HCT116 (cell line): ENCODE measurements around the gene CD40. TPM values are rescaled to one million over a fixed set of nuclear protein-coding genes. Genes with fewer than 3 reads are reported as not detected.

Experiments
- ATAC-seq: fragments of 200-7000 bp; cut with Tn5 transposase; 2 replicates; pipeline ENCODE4 v1.9.1; 2020; ENCODE audit warnings: mild to moderate bottlenecking, moderate library complexity
- BruUV-seq: library from RNA; stranded (reverse); fragments of 400-500 nt; replicated peaks from 2 replicates; lab custom pipeline; 2021; lab: Mats Ljungman, UMichigan
- CTCF ChIA-PET: fragments of 300-600 bp; sonication (Branson Sonifier 250); formaldehyde crosslinking; loops from one replicate; lab custom pipeline; 2021; ENCODE audit warnings: antibody characterized with exemption; lab: Charles Lee
- POLR2A ChIA-PET: fragments of 300-600, 350-600 bp; sonication (Branson Sonifier 250); formaldehyde crosslinking; loops from one replicate; lab custom pipeline; 2021; ENCODE audit warnings: antibody characterized with exemption; lab: Charles Lee
- RAD21 ChIA-PET, 2 experiments: fragments of 300-600 bp; sonication (Branson Sonifier 250); formaldehyde crosslinking; loops; one replicate each; lab custom pipeline; 2023; ENCODE audit warnings: low total read pairs in 2 of 2; ENCODE audit not compliant: uncharacterized antibody in 2 of 2, unreplicated experiment in 2 of 2, low non-redundant PET in 1 of 2; lab: Charles Lee
- DNase-seq: peaks from one replicate; pipeline ENCODE4 v3.0.0-alpha.2; 2010; ENCODE audit warnings: low read depth, low spot score
- H2AFZ ChIP-seq: fragments of 200-600 bp; shearing (Covaris generic), sonication (generic); 2 replicates; pipeline ENCODE4 v1.6.1; 2017; ENCODE audit warnings: low read depth, mixed run types, mixed read lengths, antibody characterized with exemption, low read length; ENCODE audit not compliant: poor library complexity, severe bottlenecking
- H3K27ac ChIP-seq: 2 replicates; pipeline ENCODE4 v1.5.1; 2012; ENCODE audit warnings: low read depth, low read length
- H3K27me3 ChIP-seq: fragments of 200-600 bp; sonication (generic); 2 replicates; pipeline ENCODE4 v1.6.1; 2016; ENCODE audit warnings: mixed run types, low read length, mixed read lengths; ENCODE audit not compliant: insufficient read depth
- H3K36me3 ChIP-seq, 2 experiments: fragments of 200-500 bp in 1 of 2; fragments of 200-600 bp in 1 of 2; sonication (Bioruptor generic) in 1 of 2; sonication (generic) in 1 of 2; 2 replicates each; pipeline versions ENCODE4 v1.5.1 to v1.6.1; 2014 to 2016; ENCODE audit warnings: low read length in 2 of 2, inconsistent platforms in 1 of 2, mixed read lengths in 1 of 2, mixed run types in 1 of 2; ENCODE audit not compliant: insufficient read depth in 2 of 2, control insufficient read depth in 1 of 2
- H3K4me1 ChIP-seq, 2 experiments: fragments of 200-600 bp in 1 of 2; sonication (generic) in 1 of 2; 2 replicates each; pipeline versions ENCODE4 v1.5.1 to v1.6.1; 2012 to 2017; ENCODE audit warnings: low read length in 2 of 2, inconsistent platforms in 1 of 2, mild to moderate bottlenecking in 1 of 2, mixed read lengths in 1 of 2, mixed run types in 1 of 2, moderate library complexity in 1 of 2; ENCODE audit not compliant: insufficient read depth in 2 of 2, control insufficient read depth in 1 of 2
- H3K4me2 ChIP-seq: fragments of 200-600 bp; sonication (generic); 2 replicates; pipeline ENCODE4 v1.6.1; 2017; ENCODE audit warnings: mixed run types, low read length, mixed read lengths
- H3K4me3 ChIP-seq, 2 experiments: fragments of 200-600 bp in 1 of 2; sonication (generic) in 1 of 2; replicated peaks in 1 of 2; 2 replicates each; pipeline ENCODE4 v1.5.1; 2011 to 2016; ENCODE audit warnings: low read length in 2 of 2, control low read depth in 1 of 2, low read depth in 1 of 2, mild to moderate bottlenecking in 1 of 2, mixed read lengths in 1 of 2, mixed run types in 1 of 2
- H3K79me2 ChIP-seq: fragments of 200-600 bp; sonication (generic); 2 replicates; pipeline ENCODE4 v1.6.1; 2017; ENCODE audit warnings: mild to moderate bottlenecking, mixed run types, low read length, moderate library complexity, mixed read lengths; ENCODE audit not compliant: insufficient read depth
- H3K9ac ChIP-seq: fragments of 200-600 bp; sonication (generic); 2 replicates; pipeline ENCODE4 v1.6.1; 2016; ENCODE audit warnings: low read length, mixed read lengths
- H3K9me2 ChIP-seq: fragments of 200-600 bp; sonication (generic), shearing (Covaris generic); 2 replicates; pipeline ENCODE4 v1.6.1; 2017; ENCODE audit warnings: mixed run types, mild to moderate bottlenecking, moderate library complexity; ENCODE audit not compliant: insufficient read depth
- H3K9me3 ChIP-seq, 2 experiments: fragments of 200-500 bp in 1 of 2; fragments of 200-600 bp in 1 of 2; sonication (Bioruptor generic) in 1 of 2; sonication (generic) in 1 of 2; 2 replicates each; pipeline ENCODE4 v1.6.1; 2014 to 2017; ENCODE audit warnings: low read length in 2 of 2, mixed read lengths in 2 of 2, inconsistent platforms in 1 of 2, low read depth in 1 of 2, mild to moderate bottlenecking in 1 of 2, mixed run types in 1 of 2, moderate library complexity in 1 of 2; ENCODE audit not compliant: control insufficient read depth in 1 of 2, insufficient read depth in 1 of 2
- H4K20me1 ChIP-seq: fragments of 200-600 bp; sonication (generic), shearing (Covaris generic); 2 replicates; pipeline ENCODE4 v1.6.1; 2017; ENCODE audit warnings: mixed run types, mild to moderate bottlenecking, moderate library complexity; ENCODE audit not compliant: insufficient read depth
- ATF3 ChIP-seq: IDR thresholded peaks from 2 replicates; pipeline ENCODE4 v1.6.1; 2012
- EZH2 ChIP-seq: fragments of 200-600 bp; sonication (generic); IDR thresholded peaks from 2 replicates; pipeline ENCODE4 v1.6.1; 2017; ENCODE audit warnings: antibody characterized with exemption, mixed run types
- FOSL1 ChIP-seq: IDR thresholded peaks from 2 replicates; pipeline ENCODE4 v1.6.1; 2012; ENCODE audit warnings: low read depth
- JUND ChIP-seq: IDR thresholded peaks from 2 replicates; pipeline ENCODE4 v1.6.1; 2012
- POLR2A ChIP-seq: IDR thresholded peaks from 2 replicates; pipeline ENCODE4 v1.7.0; 2011; ENCODE audit warnings: borderline replicate concordance; ENCODE audit not compliant: insufficient read depth, insufficient read length; ENCODE audit errors: extremely low read depth
- SP1 ChIP-seq: IDR thresholded peaks from 2 replicates; pipeline ENCODE4 v1.6.1; 2012; ENCODE audit warnings: low read depth
- YY1 ChIP-seq: IDR thresholded peaks from 2 replicates; pipeline ENCODE4 v1.6.1; 2011; ENCODE audit warnings: low read length, low read depth, moderate library complexity, mild to moderate bottlenecking; ENCODE audit not compliant: insufficient replicate concordance; ENCODE audit errors: extremely low read depth
- ZFX ChIP-seq: fragments of 450-650 bp; IDR thresholded peaks from 2 replicates; pipeline ENCODE4 v1.6.1; 2017
- intact Hi-C: fragments of 100-400 bp; cut with micrococcal nuclease; formaldehyde crosslinking; loops from 2 replicates; pipeline ENCODE4 v1.10.0; 2022
- total RNA-seq: library from RNA; stranded (reverse); gene quantifications from one replicate; pipeline ENCODE4 v1.2.1, GENCODE V29; 2021; ENCODE audit not compliant: unreplicated experiment
- TF ChIP-seq, protein P1 (sequence below): IDR thresholded peaks from 2 replicates; pipeline ENCODE4 v1.6.1; 2011; ENCODE audit warnings: mild to moderate bottlenecking, low read length, moderate library complexity; ENCODE audit not compliant: insufficient replicate concordance; ENCODE audit errors: extremely low read depth

Gene CD40
- total RNA-seq, 1 experiment from 2014 or later, result 21.3 TPM

- ATAC-seq (0 out of 2 replicates have a peak, but pooled peaks have one; percentile 36), DNase-seq (no peak)
- no peaks in the 10 kb centered on the region for H3K9me3 ChIP-seq
- no peak overlapping the region for H2AFZ ChIP-seq
- CTCF ChIA-PET, result no interaction called here
- POLR2A ChIA-PET, result no interaction called here
- RAD21 ChIA-PET, result no interaction called here
- no TSS peak for BruUV-seq
- no peak overlapping the region for H3K9ac ChIP-seq
- H4K20me1 ChIP-seq, result no peaks in the 10 kb centered on the region
- TF ChIP-seq, protein P1, sequence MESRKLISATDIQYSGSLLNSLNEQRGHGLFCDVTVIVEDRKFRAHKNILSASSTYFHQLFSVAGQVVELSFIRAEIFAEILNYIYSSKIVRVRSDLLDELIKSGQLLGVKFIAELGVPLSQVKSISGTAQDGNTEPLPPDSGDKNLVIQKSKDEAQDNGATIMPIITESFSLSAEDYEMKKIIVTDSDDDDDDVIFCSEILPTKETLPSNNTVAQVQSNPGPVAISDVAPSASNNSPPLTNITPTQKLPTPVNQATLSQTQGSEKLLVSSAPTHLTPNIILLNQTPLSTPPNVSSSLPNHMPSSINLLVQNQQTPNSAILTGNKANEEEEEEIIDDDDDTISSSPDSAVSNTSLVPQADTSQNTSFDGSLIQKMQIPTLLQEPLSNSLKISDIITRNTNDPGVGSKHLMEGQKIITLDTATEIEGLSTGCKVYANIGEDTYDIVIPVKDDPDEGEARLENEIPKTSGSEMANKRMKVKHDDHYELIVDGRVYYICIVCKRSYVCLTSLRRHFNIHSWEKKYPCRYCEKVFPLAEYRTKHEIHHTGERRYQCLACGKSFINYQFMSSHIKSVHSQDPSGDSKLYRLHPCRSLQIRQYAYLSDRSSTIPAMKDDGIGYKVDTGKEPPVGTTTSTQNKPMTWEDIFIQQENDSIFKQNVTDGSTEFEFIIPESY, result no peak
- TF ChIP-seq POLR2A (no peak), JUND (no peak), ZFX (no peak), ATF3 (no peak), EZH2 (no peak)
- TF ChIP-seq, all 23 proteins: peak for 0
- intact Hi-C loops, result no loop called here
- Histone ChIP-seq H3K27ac (no peak overlapping the region), H3K27me3 (peaks cover 18% of the 10 kb centered on the region; the same call in 1 of the 2 replicates), H3K9me2 (no peaks in the 10 kb centered on the region), H3K4me1 (no peaks in the 10 kb centered on the region), H3K36me3 (no peaks in the 10 kb centered on the region), H3K4me3 (no peak overlapping the region), H3K79me2 (no peaks in the 10 kb centered on the region), H3K4me2 (no peak overlapping the region)
These were observed 19.7 kb downstream of the CD40 start for GRCh38 chr20:46137816-46138215.

DNA sequence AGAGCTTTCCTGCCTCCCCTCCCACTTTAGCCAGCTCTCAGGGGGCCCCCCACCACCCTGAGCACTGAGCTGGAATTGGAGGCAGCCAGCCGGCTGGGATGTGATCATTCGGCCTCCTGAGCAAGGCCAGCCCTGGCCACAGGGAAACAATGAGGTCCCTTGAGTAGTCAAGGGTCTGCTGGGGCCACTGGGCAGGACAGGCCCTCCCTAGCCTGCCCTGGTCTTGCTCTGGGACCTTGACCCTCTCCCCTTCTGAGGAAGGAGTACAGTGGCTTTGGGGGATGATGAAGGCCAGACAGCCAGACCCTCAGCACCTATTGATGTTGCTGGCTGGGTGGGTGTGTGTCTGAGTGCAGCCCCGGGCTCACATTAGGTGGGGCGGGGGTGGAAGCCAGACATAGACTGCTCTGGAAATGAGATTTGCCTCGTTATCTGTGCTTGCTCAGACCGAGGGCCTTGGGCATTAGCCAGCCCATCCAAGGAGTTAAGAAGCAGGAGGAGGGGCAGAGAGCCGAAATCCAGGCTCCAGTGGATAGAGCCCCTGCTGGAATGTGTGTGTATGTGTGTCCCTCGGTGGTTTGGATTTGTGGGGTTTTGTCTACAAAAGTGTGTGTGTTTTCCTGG, 21.3 kb downstream of the CD40 start:
- H3K36me3 ChIP-seq, result no peaks in the 10 kb centered on the region
- peaks cover 18% of the 10 kb centered on the region; the same call in 1 of the 2 replicates for H3K27me3 ChIP-seq
- no peak overlapping the region for H3K27ac ChIP-seq
- no peaks in the 10 kb centered on the region for H3K9me3 ChIP-seq
- H3K9me2 ChIP-seq, result no peaks in the 10 kb centered on the region
- no TSS peak for BruUV-seq
- ATAC-seq (no peak), DNase-seq (no peak)
- H2AFZ ChIP-seq, result no peak overlapping the region
- ChIA-PET RAD21 (no interaction called here), POLR2A (no interaction called here), CTCF (no interaction called here)
- no peak overlapping the region for H3K4me3 ChIP-seq
- TF ChIP-seq EZH2, result no peak
- no peak for TF ChIP-seq SP1
- TF ChIP-seq FOSL1, result no peak
- TF ChIP-seq YY1, result no peak
- H3K4me1 ChIP-seq, result peaks cover 1 to 2% of the 10 kb centered on the region in 2 experiments; a peak in 3 of 4 replicates
- no peaks in the 10 kb centered on the region for H4K20me1 ChIP-seq
- no peaks in the 10 kb centered on the region for H3K79me2 ChIP-seq
- H3K4me2 ChIP-seq, result no peak overlapping the region
- intact Hi-C loops, result no loop called here
- no peak overlapping the region for H3K9ac ChIP-seq
